Osteocyte (in vitro differentiated cells): Measurements from ENCODE around the gene PRDM15. TPM values are rescaled to one million over a fixed set of nuclear protein-coding genes. Genes with fewer than 3 reads are reported as not detected.

Experiments
- DNase-seq: peaks from one replicate; pipeline ENCODE4 v3.0.0; 2021; ENCODE audit warnings: mixed read lengths; ENCODE audit not compliant: unreplicated experiment; ENCODE audit errors: extremely low spot score
- H3K27ac Mint-ChIP-seq: one replicate; pipeline ENCODE4 v1.8.0; 2021; ENCODE audit warnings: mild to moderate bottlenecking, mixed read lengths; ENCODE audit not compliant: unreplicated experiment
- H3K27me3 Mint-ChIP-seq: one replicate; pipeline ENCODE4 v1.8.0; 2021; ENCODE audit warnings: mixed read lengths; ENCODE audit not compliant: unreplicated experiment
- H3K36me3 Mint-ChIP-seq: one replicate; pipeline ENCODE4 v1.8.0; 2021; ENCODE audit warnings: mixed read lengths; ENCODE audit not compliant: unreplicated experiment
- H3K4me1 Mint-ChIP-seq: one replicate; pipeline ENCODE4 v1.8.0; 2021; ENCODE audit warnings: mixed read lengths; ENCODE audit not compliant: unreplicated experiment
- H3K4me3 Mint-ChIP-seq: one replicate; pipeline ENCODE4 v1.8.0; 2021; ENCODE audit warnings: mild to moderate bottlenecking, moderate library complexity, mixed read lengths; ENCODE audit not compliant: unreplicated experiment
- H3K9me3 Mint-ChIP-seq: one replicate; pipeline ENCODE4 v1.8.0; 2021; ENCODE audit warnings: mixed read lengths; ENCODE audit not compliant: unreplicated experiment
- CTCF ChIP-seq: fragments of 200-600 bp; sonication (generic); IDR thresholded peaks from 2 replicates; pipeline ENCODE4 v1.5.0; 2021; ENCODE audit warnings: antibody characterized with exemption, mild to moderate bottlenecking, moderate library complexity
- long read RNA-seq: library from polyadenylated mRNA; unstranded; transcript quantifications from one replicate; pipeline ENCODE4 v2.0.0, GENCODE V29; 2021
- total RNA-seq: library from RNA; stranded (reverse); gene quantifications from 2 replicates; pipeline ENCODE4 v1.2.1, GENCODE V29; 2021

The PRDM15 gene
- total RNA-seq = 6.6 and 11.4 TPM in 2 replicates
- long read RNA-seq, partial matches to known transcripts = 2 of 5 reads
- long read RNA-seq, other reads (novel, unspliced or antisense) = 3 of 5 reads

- DNase-seq = peak; percentile 93
- Mint-ChIP-seq H3K27me3 (no peaks in the 10 kb centered on the region), H3K4me1 (peaks cover 23% of the 10 kb centered on the region), H3K9me3 (no peaks in the 10 kb centered on the region), H3K4me3 (peak within 1 kb of the TSS; percentile 82), H3K27ac (peak within 1 kb of the TSS; percentile 91), H3K36me3 (no peaks in the 10 kb centered on the region)
- no peak for TF ChIP-seq CTCF
Observed at GRCh38 chr21:41879190-41879998, at the start of gene PRDM15. TSS of gene PRDM15 (minus strand) at chr21:41879344. CDS start at chr21:41860363, 18,981 bp downstream.

GRCh38 chr21:41928621-41929220 is 49.6 kb upstream of the PRDM15 start:
- H3K4me1 Mint-ChIP-seq = peaks cover 64% of the 10 kb centered on the region
- no peaks in the 10 kb centered on the region for H3K36me3 Mint-ChIP-seq
- H3K9me3 Mint-ChIP-seq = no peaks in the 10 kb centered on the region
- H3K27ac Mint-ChIP-seq = no peak overlapping the region
- no peaks in the 10 kb centered on the region for H3K27me3 Mint-ChIP-seq
- no peak for TF ChIP-seq CTCF
- no peak for DNase-seq
- H3K4me3 Mint-ChIP-seq = no peak overlapping the region

- Mint-ChIP-seq H3K27me3 (no peaks in the 10 kb centered on the region), H3K27ac (peak overlapping the region; percentile 41), H3K4me3 (no peak overlapping the region), H3K9me3 (no peaks in the 10 kb centered on the region), H3K36me3 (no peaks in the 10 kb centered on the region), H3K4me1 (peaks cover 64% of the 10 kb centered on the region)
- TF ChIP-seq CTCF = no peak
- DNase-seq = no peak
Observed at GRCh38 chr21:41927727-41928409, 48.7 kb upstream of the PRDM15 start.

GRCh38 chr21:41926807-41927171 is 47.6 kb upstream of the PRDM15 start:
- peak overlapping the region; percentile 55 for H3K4me3 Mint-ChIP-seq
- no peaks in the 10 kb centered on the region for H3K36me3 Mint-ChIP-seq
- peak overlapping the region; percentile 92 for H3K27ac Mint-ChIP-seq
- no peaks in the 10 kb centered on the region for H3K9me3 Mint-ChIP-seq
- no peaks in the 10 kb centered on the region for H3K27me3 Mint-ChIP-seq
- H3K4me1 Mint-ChIP-seq = peaks cover 57% of the 10 kb centered on the region
- no peak for DNase-seq
- TF ChIP-seq CTCF = no peak
